HepG2 (cell line): Measurements from ENCODE around the gene MYCBP2. TPM values are rescaled to one million over a fixed set of nuclear protein-coding genes. Genes with fewer than 3 reads are reported as not detected.

ENCODE experiments used
- BRCA1 ChIP-seq: sonication (generic); formaldehyde crosslinking; IDR thresholded peaks from 2 replicates; pipeline ENCODE4 v1.4.0; 2020; ENCODE audit warnings: missing genetic modification reagents
- CBX1 ChIP-seq: IDR thresholded peaks from one replicate; pipeline ENCODE4 v1.6.1; 2016; ENCODE audit warnings: antibody characterized with exemption, low read depth
- CCDC6 ChIP-seq: sonication (generic); formaldehyde crosslinking; IDR thresholded peaks from 2 replicates; pipeline ENCODE4 v1.8.1; 2022; ENCODE audit warnings: mild to moderate bottlenecking, missing genetic modification reagents, moderate library complexity
- CREB3 ChIP-seq: sonication (generic); formaldehyde crosslinking; IDR thresholded peaks from 2 replicates; pipeline ENCODE4 v1.5.0; 2020; ENCODE audit warnings: missing genetic modification reagents
- E2F5 ChIP-seq: sonication (generic); formaldehyde crosslinking; conservative IDR thresholded peaks from 2 replicates; pipeline ENCODE4 v1.4.0; 2020; ENCODE audit warnings: missing genetic modification reagents
- GRHL1 ChIP-seq: sonication (generic); formaldehyde crosslinking; conservative IDR thresholded peaks from 2 replicates; pipeline ENCODE4 v1.8.0; 2022; ENCODE audit warnings: missing genetic modification reagents
- HNF4A ChIP-seq: sonication (generic); formaldehyde crosslinking; IDR thresholded peaks from 2 replicates; pipeline ENCODE4 v1.4.0; 2020; ENCODE audit warnings: missing genetic modification reagents
- KLF12 ChIP-seq: sonication (generic); formaldehyde crosslinking; IDR thresholded peaks from 2 replicates; pipeline ENCODE4 v1.4.0; 2020; ENCODE audit warnings: missing genetic modification reagents, borderline replicate concordance
- KLF16 ChIP-seq, 2 experiments: sonication (generic) in 1 of 2; formaldehyde crosslinking in 1 of 2; IDR thresholded peaks; 2 replicates each; pipeline versions ENCODE4 v1.6.1 to v1.8.0; 2016 to 2023; ENCODE audit warnings: missing genetic modification reagents in 2 of 2, missing compliant biosample characterization in 1 of 2
- MATR3 ChIP-seq: sonication (generic); formaldehyde crosslinking; IDR thresholded peaks from 2 replicates; pipeline ENCODE4 v1.4.0; 2020; ENCODE audit warnings: missing genetic modification reagents
- POLR2AphosphoS2 ChIP-seq: IDR thresholded peaks from 2 replicates; pipeline ENCODE4 v1.6.1; 2011; ENCODE audit warnings: low read depth, low read length, improper control_type of control experiment
- ZNF101 ChIP-seq: sonication (generic); formaldehyde crosslinking; IDR thresholded peaks from 2 replicates; pipeline ENCODE4 v1.4.0; 2020; ENCODE audit warnings: mild to moderate bottlenecking, low read depth, missing genetic modification reagents, borderline replicate concordance
- ZNF318 ChIP-seq: sonication (generic); formaldehyde crosslinking; IDR thresholded peaks from 2 replicates; pipeline ENCODE4 v1.4.0; 2020; ENCODE audit warnings: mild to moderate bottlenecking, missing genetic modification reagents
- ZNF362 ChIP-seq: sonication (generic); formaldehyde crosslinking; IDR thresholded peaks from 2 replicates; pipeline ENCODE4 v1.4.0; 2020; ENCODE audit warnings: missing genetic modification reagents, mild to moderate bottlenecking, borderline replicate concordance
- ZNF556 ChIP-seq: sonication (generic); formaldehyde crosslinking; IDR thresholded peaks from 2 replicates; pipeline ENCODE4 v1.4.0; 2020; ENCODE audit warnings: mild to moderate bottlenecking, missing genetic modification reagents, borderline replicate concordance
- polyA plus RNA-seq, 8 experiments: library from polyadenylated mRNA; depleted of rRNA in 3 of 8; stranded (reverse) in 7 of 8; unstranded in 1 of 8; fragments of >200 nt; fragmentation: Illumina TruSeq in 4 of 8; extraction: Trizol in 4 of 8; gene quantifications; 2 replicates each; pipeline versions ENCODE4 v1.2.1 to v1.2.3, GENCODE V29; 2011 to 2016; ENCODE audit warnings: low read depth in 4 of 8, missing spikeins in 1 of 8, mixed read lengths in 1 of 8; ENCODE audit not compliant: insufficient read depth in 1 of 8
- total RNA-seq, 5 experiments: library from RNA; depleted of rRNA; stranded (reverse); fragments of >200 nt; fragmentation: Illumina TruSeq; extraction: Trizol; gene quantifications; 2 replicates each; pipeline ENCODE4 v1.2.3, GENCODE V29; 2016; ENCODE audit warnings: low read depth in 1 of 5

Gene MYCBP2
- total and polyA plus RNA-seq, 2 of the 13 experiments (the other 11 are each of a cell fraction or from before 2014, with no cell fraction given), result 16.3 to 35.3 TPM

- TF ChIP-seq E2F5 (no peak), ZNF556 (CRISPR knock-in tag) (no peak; the same call in 1 of the 2 replicates), KLF16 (CRISPR knock-in tag; IDR thresholded peaks at IDR 0.05) (peak in 1 of 2 experiments; percentile 82; a peak in 2 of 4 replicates), GRHL1 (CRISPR knock-in tag) (no peak), HNF4A (no peak), CCDC6 (CRISPR knock-in tag) (no peak), POLR2AphosphoS2 (no peak), BRCA1 (CRISPR knock-in tag) (no peak), ZNF362 (CRISPR knock-in tag) (no peak), MATR3 (CRISPR knock-in tag) (no peak), ZNF318 (CRISPR knock-in tag) (no peak), ZNF101 (CRISPR knock-in tag) (0 out of 2 replicates have a peak, but pooled peaks have one; percentile 7), KLF12 (CRISPR knock-in tag) (peak; percentile 19; the same call in 1 of the 2 replicates), CBX1 (peak; percentile 61), CREB3 (no peak)
Observed at GRCh38 chr13:77326905-77327604, at the start of gene MYCBP2 (continued).
